Mucosa of stomach (tissue), 1 donor: Measurements from ENCODE around the gene TWSG1.
"Not testable (repeated sequence)": the region's sequence is repeated elsewhere in the genome, so short reads cannot be mapped to it uniquely, and the experiment has no call there.

Source experiments
- H3K27me3 ChIP-seq: one replicate; pipeline ENCODE4 v1.7.0; 2013; ENCODE audit warnings: mild to moderate bottlenecking, low read length; ENCODE audit not compliant: control insufficient read depth, insufficient read depth
- H3K36me3 ChIP-seq: one replicate; pipeline ENCODE4 v1.7.0; 2013; ENCODE audit warnings: low read length; ENCODE audit not compliant: control insufficient read depth, insufficient read depth
- H3K4me1 ChIP-seq: one replicate; pipeline ENCODE4 v1.7.0; 2013; ENCODE audit warnings: mild to moderate bottlenecking, low read length; ENCODE audit not compliant: control insufficient read depth, insufficient read depth
- H3K4me3 ChIP-seq: one replicate; pipeline ENCODE4 v1.7.0; 2013; ENCODE audit warnings: low read length
- H3K9ac ChIP-seq: one replicate; pipeline ENCODE4 v1.7.0; 2013; ENCODE audit warnings: mild to moderate bottlenecking, low read length, moderate library complexity
- H3K9me3 ChIP-seq: one replicate; pipeline ENCODE4 v1.7.0; 2013; ENCODE audit warnings: mild to moderate bottlenecking, low read length, moderate library complexity; ENCODE audit not compliant: control insufficient read depth
- donor health status: Pancreatic carcinoma.

The TWSG1 gene

DNA sequence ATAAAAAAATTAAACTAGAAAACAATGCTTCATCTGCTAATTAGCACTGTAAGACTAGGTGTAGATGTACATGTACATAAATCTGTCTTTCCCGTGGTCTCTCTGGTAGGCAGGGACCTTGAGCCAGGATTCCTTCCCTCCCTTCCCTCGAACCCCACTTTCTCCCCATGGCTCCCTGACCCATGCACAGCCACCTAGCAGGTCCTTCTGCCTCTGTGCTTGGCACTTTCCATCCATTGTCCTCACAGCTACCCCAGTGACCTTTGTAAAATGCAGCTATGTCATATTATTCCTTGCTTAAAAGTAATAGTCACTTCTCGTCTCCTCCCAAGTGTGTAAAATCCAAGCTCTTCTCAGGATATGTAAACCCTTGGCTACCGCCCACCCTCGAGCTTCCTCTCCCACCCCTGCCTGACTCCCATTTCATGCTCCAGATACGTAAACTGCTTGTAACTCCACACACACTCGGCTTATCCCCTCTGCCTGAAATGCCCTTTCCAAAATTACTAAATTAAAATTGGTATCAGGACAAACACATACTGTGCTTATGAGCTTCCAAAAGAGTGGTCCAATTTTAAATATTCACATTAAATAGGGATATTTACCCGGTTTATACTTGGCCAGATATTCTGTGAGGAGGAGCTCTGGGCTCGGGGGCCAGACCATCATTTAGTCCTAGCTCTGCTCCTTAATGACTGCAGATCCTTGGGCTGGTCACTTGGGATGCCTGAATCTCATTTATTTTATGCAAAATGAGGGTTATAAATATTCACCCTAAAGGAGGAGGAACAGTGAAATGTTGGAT, 86.7 kb downstream of the TWSG1 start:
- Histone ChIP-seq H3K9ac (no peak overlapping the region), H3K4me1 (peaks cover 8% of the 10 kb centered on the region), H3K36me3 (no peaks in the 10 kb centered on the region), H3K4me3 (no peak overlapping the region), H3K27me3 (no peaks in the 10 kb centered on the region), H3K9me3 (no peaks in the 10 kb centered on the region)

- H3K27me3 ChIP-seq: no peaks in the 10 kb centered on the region
- no peaks in the 10 kb centered on the region for H3K9me3 ChIP-seq
- no peaks in the 10 kb centered on the region for H3K36me3 ChIP-seq
- H3K4me1 ChIP-seq: peaks cover 8% of the 10 kb centered on the region
- no peak overlapping the region for H3K4me3 ChIP-seq
- no peak overlapping the region for H3K9ac ChIP-seq
Observed at GRCh38 chr18:9421901-9422327, 87.3 kb downstream of the TWSG1 start.

DNA sequence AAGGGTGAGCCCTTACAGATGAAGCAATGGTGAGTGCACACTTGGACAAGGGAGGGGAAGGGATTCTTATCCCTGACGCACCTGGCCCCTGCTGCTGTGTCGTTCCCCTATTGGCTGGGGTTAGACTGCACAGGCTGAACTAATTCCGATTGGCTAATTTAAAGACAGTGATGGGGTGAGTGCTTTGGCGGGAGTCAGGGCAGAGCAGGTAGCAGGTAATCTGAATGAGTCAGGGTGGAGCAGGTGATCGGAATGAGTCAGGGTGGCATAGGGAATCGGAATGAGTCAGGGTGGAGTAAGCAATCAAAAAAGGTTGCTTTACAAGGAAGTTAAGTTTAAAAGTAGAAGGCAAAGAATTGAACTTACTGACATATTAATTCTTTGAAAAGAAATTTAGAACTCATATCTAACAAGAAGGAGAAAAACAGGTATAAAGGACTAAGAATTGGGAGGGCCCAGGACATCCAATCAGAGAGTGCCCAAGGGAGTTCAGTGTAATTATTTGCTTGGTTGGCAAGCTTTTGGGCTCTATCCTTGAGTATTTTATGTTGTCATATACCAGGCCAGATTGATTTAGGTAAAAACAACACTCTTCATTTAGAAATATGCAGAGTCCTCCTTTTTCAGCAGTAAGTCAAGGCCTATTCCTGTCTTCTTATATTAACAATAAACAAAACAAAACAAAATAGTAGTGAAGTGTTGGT, 88.4 kb downstream of the TWSG1 start:
- Histone ChIP-seq H3K9ac (no peak overlapping the region), H3K27me3 (no peaks in the 10 kb centered on the region), H3K4me3 (no peak overlapping the region), H3K36me3 (no peaks in the 10 kb centered on the region), H3K4me1 (peaks cover 8% of the 10 kb centered on the region), H3K9me3 (no peaks in the 10 kb centered on the region)

DNA sequence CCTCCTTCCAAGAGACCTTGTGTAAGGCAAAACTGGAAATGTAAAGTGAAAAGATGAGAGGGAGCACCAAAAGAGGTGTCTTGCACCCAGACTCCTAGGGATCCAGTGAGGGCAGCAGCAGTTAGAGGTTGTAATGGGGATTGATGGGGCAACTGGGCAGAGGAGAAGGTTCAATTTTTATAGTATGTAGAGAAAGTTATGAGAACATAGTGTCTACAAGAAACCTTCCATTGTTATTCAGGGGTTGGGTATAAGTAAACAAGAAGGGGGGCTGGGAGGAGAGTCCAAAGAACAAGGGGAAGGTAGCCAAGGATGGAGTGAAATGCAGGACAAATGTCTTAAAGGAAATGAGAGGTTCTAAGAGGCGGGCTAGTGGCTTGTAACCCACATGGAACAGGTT, 89.1 kb downstream of the TWSG1 start:
- not testable (repeated sequence) for H3K36me3 ChIP-seq, H3K27me3 ChIP-seq, H3K9me3 ChIP-seq, H3K4me3 ChIP-seq, H3K4me1 ChIP-seq, H3K9ac ChIP-seq

GRCh38 chr18:9424235-9424634, 89.7 kb downstream of the TWSG1 start:
- not testable (repeated sequence) for H3K36me3 ChIP-seq, H3K4me3 ChIP-seq, H3K9ac ChIP-seq, H3K9me3 ChIP-seq, H3K27me3 ChIP-seq, H3K4me1 ChIP-seq

GRCh38 chr18:9426753-9427152, 92.2 kb downstream of the TWSG1 start:
- H3K4me3 ChIP-seq: no peak overlapping the region
- H3K9me3 ChIP-seq: no peaks in the 10 kb centered on the region
- no peaks in the 10 kb centered on the region for H3K27me3 ChIP-seq
- peaks cover 8% of the 10 kb centered on the region for H3K4me1 ChIP-seq
- H3K36me3 ChIP-seq: no peaks in the 10 kb centered on the region
- H3K9ac ChIP-seq: no peak overlapping the region

- H3K4me1 ChIP-seq: peaks cover 5% of the 10 kb centered on the region
- no peaks in the 10 kb centered on the region for H3K27me3 ChIP-seq
- no peaks in the 10 kb centered on the region for H3K9me3 ChIP-seq
- no peak overlapping the region for H3K4me3 ChIP-seq
- H3K9ac ChIP-seq: no peak overlapping the region
- no peaks in the 10 kb centered on the region for H3K36me3 ChIP-seq
Observed at GRCh38 chr18:9428301-9428706, 93.7 kb downstream of the TWSG1 start.

DNA sequence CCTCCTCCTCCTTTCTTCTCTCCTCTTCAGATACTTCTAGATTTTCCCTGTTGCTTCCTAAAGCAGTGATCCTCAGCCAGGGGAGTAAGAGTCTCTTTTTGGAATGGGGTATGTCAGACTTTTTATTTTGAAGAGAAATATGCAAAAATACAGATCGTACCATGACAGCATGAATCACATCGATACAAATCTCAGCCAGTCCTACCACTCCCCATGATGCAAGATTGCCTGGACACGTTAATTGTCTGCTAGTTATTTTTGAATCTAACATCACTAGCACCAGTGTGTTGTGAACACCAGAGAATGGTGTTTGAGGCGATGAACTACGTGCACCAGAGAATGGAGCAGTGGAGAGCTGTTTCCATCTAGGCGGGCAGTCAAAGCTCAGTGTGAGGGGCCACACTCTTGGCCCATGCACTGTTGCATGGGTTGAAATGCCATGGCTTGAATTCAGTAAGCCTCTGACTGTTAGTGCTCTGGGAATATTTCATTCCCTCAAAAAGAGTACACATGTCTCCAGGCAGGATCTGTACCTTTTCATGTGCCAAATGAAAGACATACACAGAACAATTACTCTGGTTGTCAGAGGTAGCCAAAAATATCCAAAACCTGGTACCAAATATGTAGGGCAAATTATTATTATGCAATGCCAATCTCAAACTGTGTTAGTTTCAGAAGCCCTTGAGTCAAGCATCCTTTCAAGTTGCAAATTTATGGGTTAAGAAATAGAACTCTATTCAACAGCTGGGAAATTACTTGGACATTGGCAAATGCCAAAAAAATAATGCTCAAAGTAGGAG, 94.5 kb downstream of the TWSG1 start:
- no peaks in the 10 kb centered on the region for H3K36me3 ChIP-seq
- no peak overlapping the region for H3K9ac ChIP-seq
- H3K4me3 ChIP-seq: no peak overlapping the region
- H3K4me1 ChIP-seq: no peaks in the 10 kb centered on the region
- H3K27me3 ChIP-seq: no peaks in the 10 kb centered on the region
- H3K9me3 ChIP-seq: no peaks in the 10 kb centered on the region

GRCh38 chr18:9429662-9429993, 95.1 kb downstream of the TWSG1 start:
- no peaks in the 10 kb centered on the region for H3K27me3 ChIP-seq
- no peak overlapping the region for H3K4me3 ChIP-seq
- no peak overlapping the region for H3K9ac ChIP-seq
- H3K36me3 ChIP-seq: no peaks in the 10 kb centered on the region
- H3K9me3 ChIP-seq: no peaks in the 10 kb centered on the region
- no peaks in the 10 kb centered on the region for H3K4me1 ChIP-seq

- not testable (repeated sequence) for H3K36me3 ChIP-seq, H3K9ac ChIP-seq, H3K9me3 ChIP-seq, H3K4me1 ChIP-seq, H3K27me3 ChIP-seq, H3K4me3 ChIP-seq
Observed at GRCh38 chr18:9430315-9430714, 95.7 kb downstream of the TWSG1 start.

GRCh38 chr18:9431296-9431695, 96.7 kb downstream of the TWSG1 start:
- Histone ChIP-seq H3K4me3 (no peak overlapping the region), H3K9me3 (no peaks in the 10 kb centered on the region), H3K36me3 (no peaks in the 10 kb centered on the region), H3K27me3 (no peaks in the 10 kb centered on the region), H3K9ac (no peak overlapping the region), H3K4me1 (no peaks in the 10 kb centered on the region)

DNA sequence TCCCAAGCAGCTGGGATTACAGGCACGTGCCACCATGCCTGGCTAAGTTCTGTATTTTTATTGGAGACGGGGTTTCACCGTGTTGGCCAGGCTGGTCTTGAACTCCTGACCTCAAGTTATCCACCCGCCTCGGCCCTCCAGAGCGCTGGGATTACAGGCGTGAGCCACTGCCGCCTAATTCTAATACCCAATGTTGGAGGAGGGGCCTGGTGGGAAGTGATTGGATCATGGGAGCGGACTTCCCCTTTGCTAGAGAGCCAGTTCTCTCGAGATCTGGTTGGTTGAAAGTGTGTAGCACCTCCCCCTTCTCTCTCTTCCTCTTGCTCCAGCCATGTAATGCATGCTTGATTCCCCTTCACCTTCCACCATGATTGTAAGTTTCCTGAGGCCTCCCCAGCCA, 98.5 kb downstream of the TWSG1 start:
- H3K4me3 ChIP-seq, H3K27me3 ChIP-seq, H3K4me1 ChIP-seq, H3K36me3 ChIP-seq, H3K9me3 ChIP-seq, H3K9ac ChIP-seq: not testable (repeated sequence)
